Astrocyte of the cerebellum (primary cell): Measurements from ENCODE around the gene LMO7.

Source experiments
- DNase-seq: peaks from one replicate; pipeline ENCODE4 v3.0.0-alpha.2; 2011; ENCODE audit warnings: low read depth
- H3K4me3 ChIP-seq: 2 replicates; pipeline ENCODE4 v1.5.1; 2011; ENCODE audit warnings: mild to moderate bottlenecking, low read depth, low read length, moderate library complexity
- in situ Hi-C: cut with HindIII; loops from 2 replicates; pipeline ENCODE4 v1.10.0; 2017; ENCODE audit warnings: low sequenced_read_pairs
- TF ChIP-seq, protein P1 (sequence below): IDR thresholded peaks from 2 replicates; pipeline ENCODE4 v1.5.1; 2012; ENCODE audit warnings: low read length, low read depth, moderate library complexity, mild to moderate bottlenecking; ENCODE audit errors: missing control alignments

The LMO7 gene

GRCh38 chr13:75643182-75643581 is 7.1 kb downstream of the LMO7 start:
- in situ Hi-C loops, result no loop called here
- TF ChIP-seq, protein P1, sequence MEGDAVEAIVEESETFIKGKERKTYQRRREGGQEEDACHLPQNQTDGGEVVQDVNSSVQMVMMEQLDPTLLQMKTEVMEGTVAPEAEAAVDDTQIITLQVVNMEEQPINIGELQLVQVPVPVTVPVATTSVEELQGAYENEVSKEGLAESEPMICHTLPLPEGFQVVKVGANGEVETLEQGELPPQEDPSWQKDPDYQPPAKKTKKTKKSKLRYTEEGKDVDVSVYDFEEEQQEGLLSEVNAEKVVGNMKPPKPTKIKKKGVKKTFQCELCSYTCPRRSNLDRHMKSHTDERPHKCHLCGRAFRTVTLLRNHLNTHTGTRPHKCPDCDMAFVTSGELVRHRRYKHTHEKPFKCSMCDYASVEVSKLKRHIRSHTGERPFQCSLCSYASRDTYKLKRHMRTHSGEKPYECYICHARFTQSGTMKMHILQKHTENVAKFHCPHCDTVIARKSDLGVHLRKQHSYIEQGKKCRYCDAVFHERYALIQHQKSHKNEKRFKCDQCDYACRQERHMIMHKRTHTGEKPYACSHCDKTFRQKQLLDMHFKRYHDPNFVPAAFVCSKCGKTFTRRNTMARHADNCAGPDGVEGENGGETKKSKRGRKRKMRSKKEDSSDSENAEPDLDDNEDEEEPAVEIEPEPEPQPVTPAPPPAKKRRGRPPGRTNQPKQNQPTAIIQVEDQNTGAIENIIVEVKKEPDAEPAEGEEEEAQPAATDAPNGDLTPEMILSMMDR, result no peak
- no peak overlapping the region for H3K4me3 ChIP-seq

GRCh38 chr13:75643693-75644092 is 7.6 kb downstream of the LMO7 start:
- no peak overlapping the region for H3K4me3 ChIP-seq
- in situ Hi-C loops, result no loop called here
- TF ChIP-seq, protein P1, result no peak
- no peak for DNase-seq

More at GRCh38 chr13:75643182-75643581, 7.1 kb downstream of the LMO7 start:
- no peak for DNase-seq

GRCh38 chr13:75645141-75645540 is 9.0 kb downstream of the LMO7 start:
- DNase-seq, result no peak
- TF ChIP-seq, protein P1, result no peak
- H3K4me3 ChIP-seq, result no peak overlapping the region
- in situ Hi-C loops, result no loop called here

DNA sequence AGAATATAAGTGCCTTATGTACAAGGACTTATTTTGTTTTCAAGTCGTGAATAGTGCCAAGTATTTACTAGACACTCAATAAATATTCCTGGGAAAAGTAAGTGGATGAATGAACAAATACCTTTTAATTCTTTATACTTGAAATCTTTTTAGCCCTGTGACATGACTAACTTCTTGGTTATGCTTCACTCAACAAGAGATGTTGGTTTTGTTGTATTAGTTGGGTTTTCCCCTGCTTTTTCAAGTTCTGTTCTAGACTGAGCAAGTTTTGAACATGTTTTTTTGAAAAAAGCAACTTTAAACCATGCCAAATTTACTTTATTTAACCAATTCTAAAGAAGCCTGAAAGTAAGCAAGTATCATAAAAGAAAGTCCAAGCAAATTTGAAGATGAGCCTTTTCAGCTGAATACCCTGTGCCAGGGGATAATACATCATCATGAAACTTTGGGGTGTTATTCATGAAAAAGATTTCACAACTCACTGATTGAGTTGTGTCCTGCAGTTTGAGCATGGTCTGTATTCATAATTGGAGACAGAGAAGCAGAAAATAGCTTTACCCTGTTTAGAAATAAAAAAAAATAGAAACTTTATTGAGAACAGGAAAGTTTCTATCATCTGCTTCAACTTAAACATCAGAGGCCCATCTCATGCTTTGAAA is 11.1 kb downstream of the LMO7 start:
- in situ Hi-C loops, result no loop called here
- no peak overlapping the region for H3K4me3 ChIP-seq
- TF ChIP-seq, protein P1, result no peak
- DNase-seq, result no peak

DNA sequence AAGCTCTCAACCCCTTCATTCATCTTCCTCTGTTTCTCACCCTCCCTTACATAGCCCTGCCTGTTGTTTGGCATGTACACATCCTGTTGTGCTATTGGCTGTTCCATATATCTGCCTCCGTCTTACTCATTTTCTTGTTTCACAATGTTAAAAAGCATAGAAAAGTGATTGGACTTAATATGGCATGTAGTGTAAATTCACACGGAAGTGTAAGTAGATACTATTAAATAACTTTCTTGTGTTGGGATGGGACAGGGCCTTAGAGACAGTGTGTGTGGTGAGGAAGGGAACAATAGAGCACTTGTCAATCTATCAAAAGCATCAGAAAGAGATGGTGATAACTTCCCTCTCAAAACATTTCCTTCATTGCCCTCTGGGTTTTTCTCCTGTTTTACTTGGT is 12.3 kb downstream of the LMO7 start:
- TF ChIP-seq, protein P1, result no peak
- no peak for DNase-seq
- in situ Hi-C loops, result no loop called here
- H3K4me3 ChIP-seq, result no peak overlapping the region

- TF ChIP-seq, protein P1, result no peak
- no peak for DNase-seq
These were observed 14.9 kb downstream of the LMO7 start for GRCh38 chr13:75651013-75651412.

More at GRCh38 chr13:75651013-75651412, 14.9 kb downstream of the LMO7 start:
- no peak overlapping the region for H3K4me3 ChIP-seq
- in situ Hi-C loops, result no loop called here
